Measurements from ENCODE around the gene LRRC31.

Gene LRRC31

GRCh38 chr3:169891886-169892285 is 22.2 kb upstream of the LRRC31 start:
- no peaks in the 10 kb centered on the region for H3K36me3 ChIP-seq
- H3K27ac ChIP-seq, result no peak overlapping the region
- no peaks in the 10 kb centered on the region for H3K27me3 ChIP-seq
- no peak overlapping the region for H3K4me3 ChIP-seq (ENCODE audit: low read depth in 1 of 2, low read length in 1 of 2)
- no peaks in the 10 kb centered on the region for H3K4me1 ChIP-seq (ENCODE audit: control insufficient read depth in 1 of 2, insufficient read depth in 1 of 2, low read depth in 1 of 2, low read length in 1 of 2)
- no peak for TF ChIP-seq CTCF (IDR thresholded peaks at IDR 0.05)
- no peaks in the 10 kb centered on the region for H3K9me3 ChIP-seq

GRCh38 chr3:169886671-169887070 is 16.9 kb upstream of the LRRC31 start:
- no peak overlapping the region for H3K27ac ChIP-seq
- no peaks in the 10 kb centered on the region for H3K27me3 ChIP-seq
- H3K4me1 ChIP-seq (ENCODE audit: control insufficient read depth in 1 of 2, insufficient read depth in 1 of 2, low read depth in 1 of 2, low read length in 1 of 2), result no peaks in the 10 kb centered on the region
- H3K9me3 ChIP-seq, result no peaks in the 10 kb centered on the region
- no peaks in the 10 kb centered on the region for H3K36me3 ChIP-seq
- no peak for TF ChIP-seq CTCF (IDR thresholded peaks at IDR 0.05)
- no peak overlapping the region for H3K4me3 ChIP-seq (ENCODE audit: low read depth in 1 of 2, low read length in 1 of 2)

- no peaks in the 10 kb centered on the region for H3K9me3 ChIP-seq
- no peaks in the 10 kb centered on the region for H3K4me1 ChIP-seq (ENCODE audit: control insufficient read depth in 1 of 2, insufficient read depth in 1 of 2, low read depth in 1 of 2, low read length in 1 of 2)
- H3K36me3 ChIP-seq, result no peaks in the 10 kb centered on the region
- no peaks in the 10 kb centered on the region for H3K27me3 ChIP-seq
- no peak for TF ChIP-seq CTCF (IDR thresholded peaks at IDR 0.05)
- H3K27ac ChIP-seq, result no peak overlapping the region
- no peak overlapping the region for H3K4me3 ChIP-seq (ENCODE audit: low read depth in 1 of 2, low read length in 1 of 2)
Observed at GRCh38 chr3:169880576-169881250, 11.0 kb upstream of the LRRC31 start.

- H3K36me3 ChIP-seq, result no peaks in the 10 kb centered on the region
- no peak overlapping the region for H3K27ac ChIP-seq
- H3K9me3 ChIP-seq, result no peaks in the 10 kb centered on the region
- TF ChIP-seq CTCF (IDR thresholded peaks at IDR 0.05), result no peak
- H3K27me3 ChIP-seq, result no peaks in the 10 kb centered on the region
- H3K4me3 ChIP-seq (ENCODE audit: low read depth in 1 of 2, low read length in 1 of 2), result no peak overlapping the region
- H3K4me1 ChIP-seq (ENCODE audit: control insufficient read depth in 1 of 2, insufficient read depth in 1 of 2, low read depth in 1 of 2, low read length in 1 of 2), result no peaks in the 10 kb centered on the region
Observed at GRCh38 chr3:169879845-169880575, 10.3 kb upstream of the LRRC31 start.

GRCh38 chr3:169879013-169879557 is 9.3 kb upstream of the LRRC31 start:
- Histone ChIP-seq H3K36me3 (no peaks in the 10 kb centered on the region), H3K4me3 (ENCODE audit: low read depth in 1 of 2, low read length in 1 of 2) (no peak overlapping the region), H3K27ac (no peak overlapping the region), H3K9me3 (no peaks in the 10 kb centered on the region), H3K4me1 (ENCODE audit: control insufficient read depth in 1 of 2, insufficient read depth in 1 of 2, low read depth in 1 of 2, low read length in 1 of 2) (no peaks in the 10 kb centered on the region), H3K27me3 (no peaks in the 10 kb centered on the region)
- no peak for TF ChIP-seq CTCF (IDR thresholded peaks at IDR 0.05)
